ENCODE results near the gene TACR2.

DNA sequence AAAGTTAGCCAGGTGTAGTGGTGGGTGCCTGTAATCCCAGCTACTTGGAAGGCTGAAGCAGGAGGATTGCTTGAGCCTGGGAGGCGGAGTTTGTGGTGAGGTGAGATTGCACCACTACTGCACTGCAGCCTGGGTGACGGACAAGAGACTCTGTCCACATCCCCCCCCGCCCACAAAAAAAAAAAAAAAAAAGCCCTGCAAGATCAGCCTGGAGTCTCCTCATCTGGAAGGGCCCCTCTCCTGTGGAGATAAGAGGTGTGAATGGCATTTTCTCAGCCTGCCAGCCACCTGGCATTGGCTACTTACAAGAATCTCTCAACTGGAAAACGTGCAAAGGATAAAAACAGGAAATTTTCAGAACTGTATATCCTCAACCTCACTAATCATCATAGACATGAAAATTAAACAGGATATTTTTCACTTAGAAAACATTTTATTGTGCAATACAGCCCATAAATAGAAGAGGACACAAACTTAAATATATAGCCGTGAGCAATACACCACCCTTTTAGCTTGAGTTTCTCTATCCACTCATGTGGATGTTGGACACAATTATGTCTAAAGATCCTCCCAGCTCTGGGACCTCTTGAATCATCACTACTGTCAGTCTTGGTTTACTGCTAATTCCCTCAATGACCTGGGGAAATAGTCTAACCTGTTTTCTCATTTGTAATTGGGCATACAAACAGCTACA lies 23.2 kb upstream of the TACR2 start:
- TF ChIP-seq EP300 (IDR thresholded peaks at IDR 0.05; ENCODE audit: borderline replicate concordance) = no peak
- TF ChIP-seq TCF12 (IDR thresholded peaks at IDR 0.05; ENCODE audit: low read depth) = no peak
- TF ChIP-seq CREB1 (IDR thresholded peaks at IDR 0.05; ENCODE audit: low read depth) = no peak
- no peak for TF ChIP-seq REST (IDR thresholded peaks at IDR 0.05; ENCODE audit: low read depth)
- no peak for TF ChIP-seq FOXM1 (IDR thresholded peaks at IDR 0.05; ENCODE audit: borderline replicate concordance, low read depth)
- TF ChIP-seq RAD21 (IDR thresholded peaks at IDR 0.05; ENCODE audit: low read depth) = no peak
- no peak for TF ChIP-seq TAF1 (IDR thresholded peaks at IDR 0.05; ENCODE audit: low read depth)
